Keratinocyte (primary cell): Measurements from ENCODE around the gene BOK. TPM values are rescaled to one million over a fixed set of nuclear protein-coding genes. Genes with fewer than 3 reads are reported as not detected.

Experiments used
- DNase-seq: peaks from one replicate; pipeline ENCODE4 v3.0.0-alpha.2; 2011; ENCODE audit warnings: low read depth, missing footprints, low spot score
- FAIRE-seq: peaks from 2 replicates; lab custom pipeline; 2011; peaks lifted over from hg19 to GRCh38; lab: Jason Lieb, UNC
- H2AFZ ChIP-seq: 2 replicates; pipeline ENCODE4 v1.6.0; 2012; ENCODE audit warnings: low read length, control low read depth, inconsistent platforms; ENCODE audit not compliant: control insufficient read depth
- H3K27ac ChIP-seq: 2 replicates; pipeline ENCODE4 v1.5.1; 2011; ENCODE audit warnings: low read length; ENCODE audit not compliant: control insufficient read depth, insufficient read depth
- H3K27me3 ChIP-seq: 3 replicates; pipeline ENCODE4 v1.6.0; 2011; ENCODE audit warnings: low read length; ENCODE audit not compliant: control insufficient read depth, insufficient read depth; ENCODE audit errors: extremely low read depth
- H3K36me3 ChIP-seq, 2 experiments: 2 replicates in 1 of 2; 3 replicates in 1 of 2; pipeline ENCODE4 v1.5.1; 2011; ENCODE audit warnings: low read length in 2 of 2, mild to moderate bottlenecking in 1 of 2; ENCODE audit not compliant: control insufficient read depth in 2 of 2, insufficient read depth in 2 of 2; ENCODE audit errors: extremely low read depth in 1 of 2
- H3K4me1 ChIP-seq: 3 replicates; pipeline ENCODE4 v1.5.1; 2011; ENCODE audit warnings: low read length; ENCODE audit not compliant: control insufficient read depth, insufficient read depth; ENCODE audit errors: extremely low read depth
- H3K4me2 ChIP-seq: 3 replicates; pipeline ENCODE4 v1.6.0; 2011; ENCODE audit warnings: low read depth, low read length; ENCODE audit not compliant: control insufficient read depth, insufficient read depth; ENCODE audit errors: extremely low read depth
- H3K4me3 ChIP-seq, 3 experiments: fragments of 200-600 bp in 1 of 3; sonication (generic) in 1 of 3; 2 replicates in 2 of 3; 3 replicates in 1 of 3; pipeline ENCODE4 v1.5.1; 2011 to 2016; ENCODE audit warnings: low read length in 3 of 3, mild to moderate bottlenecking in 3 of 3, control low read depth in 2 of 3, inconsistent platforms in 1 of 3, low read depth in 1 of 3, mixed read lengths in 1 of 3, mixed run types in 1 of 3, moderate library complexity in 1 of 3; ENCODE audit not compliant: control insufficient read depth in 2 of 3, insufficient read depth in 2 of 3; ENCODE audit errors: extremely low read depth in 1 of 3
- H3K79me2 ChIP-seq: 2 replicates; pipeline ENCODE4 v1.6.0; 2012; ENCODE audit warnings: low read length; ENCODE audit not compliant: control insufficient read depth, insufficient read depth
- H3K9ac ChIP-seq: 3 replicates; pipeline ENCODE4 v1.6.0; 2011; ENCODE audit warnings: low read length; ENCODE audit not compliant: control insufficient read depth, insufficient read depth; ENCODE audit errors: extremely low read depth
- H3K9me1 ChIP-seq: 3 replicates; pipeline ENCODE4 v1.6.0; 2011; ENCODE audit warnings: low read length; ENCODE audit not compliant: control insufficient read depth, insufficient read depth; ENCODE audit errors: extremely low read depth
- H3K9me3 ChIP-seq: 2 replicates; pipeline ENCODE4 v1.5.1; 2012; ENCODE audit warnings: low read depth, low read length; ENCODE audit not compliant: control insufficient read depth
- H4K20me1 ChIP-seq: 3 replicates; pipeline ENCODE4 v1.6.0; 2011; ENCODE audit warnings: low read length; ENCODE audit not compliant: control insufficient read depth, insufficient read depth; ENCODE audit errors: extremely low read depth
- CTCF ChIP-seq, 3 experiments: IDR thresholded peaks in 1 of 3; conservative IDR thresholded peaks in 1 of 3; optimal IDR thresholded peaks in 1 of 3; 2 replicates in 2 of 3; 3 replicates in 1 of 3; pipeline versions ENCODE3 to v1.5.1; 2011; ENCODE audit warnings: low read length in 3 of 3, mild to moderate bottlenecking in 3 of 3, moderate library complexity in 2 of 3, control low read depth in 1 of 3, inconsistent platforms in 1 of 3; ENCODE audit not compliant: insufficient read depth in 2 of 3; ENCODE audit errors: extremely low read depth in 1 of 3
- EZH2 ChIP-seq: IDR thresholded peaks from one replicate; pipeline ENCODE4 v1.6.1; 2012; ENCODE audit warnings: inconsistent platforms, mild to moderate bottlenecking, low read length, moderate library complexity
- dilution Hi-C: fragments of 300-500 bp; cut with MboI; formaldehyde crosslinking; loops from one replicate; pipeline ENCODE4 v1.7.0; 2020; ENCODE audit warnings: low sequenced_read_pairs; ENCODE audit not compliant: extremely low pct_ligation_motif_present
- polyA plus RNA-seq, 5 experiments: library from polyadenylated mRNA; depleted of rRNA in 3 of 5; stranded (reverse) in 3 of 5; stranded (forward) in 1 of 5; unstranded in 1 of 5; fragments of >200 nt; gene quantifications; 1 replicate in 1 of 5; 2 replicates in 3 of 5; 3 replicates in 1 of 5; pipeline versions ENCODE4 v1.2.1 to v1.2.3, GENCODE V29; 2011 to 2012; ENCODE audit warnings: missing spikeins in 2 of 5, low read depth in 1 of 5, low replicate concordance in 1 of 5

Gene BOK
- polyA plus RNA-seq, 1 donor (not counting 4 experiments of a cell fraction or from before 2014, with no cell fraction given): 15.4 TPM

- no peak for DNase-seq
- H4K20me1 ChIP-seq: no peaks in the 10 kb centered on the region
- dilution Hi-C loops: no loop called here
- no peaks in the 10 kb centered on the region for H3K9me3 ChIP-seq
- H2AFZ ChIP-seq: no peak overlapping the region
- no peaks in the 10 kb centered on the region for H3K9me1 ChIP-seq
- TF ChIP-seq EZH2 (no peak), CTCF (optimal IDR thresholded peaks at IDR 0.05 in 1 of 3, IDR thresholded peaks at IDR 0.05 in 1 of 3, conservative IDR thresholded peaks at IDR 0.05 in 1 of 3; ENCODE audit: extremely low read depth in 1 of 3, insufficient read depth in 2 of 3, low read length in 3 of 3) (no peak)
- peaks cover 3% of the 10 kb centered on the region for H3K4me1 ChIP-seq
- no peak overlapping the region for H3K27ac ChIP-seq
- no peak overlapping the region for H3K4me2 ChIP-seq
- H3K27me3 ChIP-seq: peaks cover 16% of the 10 kb centered on the region
- no peaks in the 10 kb centered on the region for H3K36me3 ChIP-seq
- H3K79me2 ChIP-seq: no peaks in the 10 kb centered on the region
- no peak for FAIRE-seq
- H3K9ac ChIP-seq: no peak overlapping the region
- H3K4me3 ChIP-seq: no peak overlapping the region
Measured at GRCh38 chr2:241532168-241532567, 26.4 kb upstream of the BOK start.

GRCh38 chr2:241532733-241533601, 25.6 kb upstream of the BOK start:
- dilution Hi-C loops: no loop called here
- Histone ChIP-seq H3K9me1 (no peaks in the 10 kb centered on the region), H3K4me2 (no peak overlapping the region), H3K9me3 (no peaks in the 10 kb centered on the region), H3K4me1 (peaks cover 3% of the 10 kb centered on the region), H3K4me3 (no peak overlapping the region), H3K79me2 (no peaks in the 10 kb centered on the region), H2AFZ (no peak overlapping the region), H3K9ac (no peak overlapping the region), H3K27me3 (peaks cover 16% of the 10 kb centered on the region), H4K20me1 (no peaks in the 10 kb centered on the region), H3K36me3 (no peaks in the 10 kb centered on the region), H3K27ac (no peak overlapping the region)
- TF ChIP-seq CTCF (optimal IDR thresholded peaks at IDR 0.05 in 1 of 3, IDR thresholded peaks at IDR 0.05 in 1 of 3, conservative IDR thresholded peaks at IDR 0.05 in 1 of 3; ENCODE audit: extremely low read depth in 1 of 3, insufficient read depth in 2 of 3, low read length in 3 of 3): no peak
- no peak for TF ChIP-seq EZH2
- FAIRE-seq: no peak
- no peak for DNase-seq
